ENCODE data around the gene DFFB.
"Not testable (repeated sequence)": the region's sequence is repeated elsewhere in the genome, so short reads cannot be mapped to it uniquely, and the experiment has no call there.

The DFFB gene
- total RNA-seq = 14.2 to 21.3 reads per million in 2 experiments

GRCh38 chr1:3856923-3857790 lies at the start of gene DFFB, which contains the start of gene CEP104:
Gene DFFB, plus strand, starts transcription at chr1:3857476. Its CDS starts 128 bp downstream, at chr1:3857604.
Gene CEP104, minus strand, starts transcription at chr1:3857211. Its CDS starts 4,804 bp downstream, at chr1:3852407.
- peak; percentile 96 for DNase-seq (ENCODE audit: low read depth)

- no peak for DNase-seq (ENCODE audit: low read depth)
These were observed 49.5 kb upstream of the DFFB start for GRCh38 chr1:3807769-3808168.

GRCh38 chr1:3809680-3810079 lies 47.6 kb upstream of the DFFB start:
- DNase-seq (ENCODE audit: low read depth) = no peak

GRCh38 chr1:3810149-3810761 lies 47.0 kb upstream of the DFFB start:
- not testable (repeated sequence) for DNase-seq (ENCODE audit: low read depth)

- DNase-seq (ENCODE audit: low read depth) = no peak
These were observed 45.7 kb upstream of the DFFB start for GRCh38 chr1:3811595-3811911.

GRCh38 chr1:3814065-3814464 lies 43.2 kb upstream of the DFFB start:
- DNase-seq (ENCODE audit: low read depth) = no peak

- DNase-seq (ENCODE audit: low read depth) = no peak
These were observed 42.3 kb upstream of the DFFB start for GRCh38 chr1:3814771-3815561.

GRCh38 chr1:3816331-3817137 lies 40.7 kb upstream of the DFFB start:
- DNase-seq (ENCODE audit: low read depth) = no peak

GRCh38 chr1:3817138-3817740 lies 40.0 kb upstream of the DFFB start:
- no peak for DNase-seq (ENCODE audit: low read depth)

- no peak for DNase-seq (ENCODE audit: low read depth)
These were observed 39.3 kb upstream of the DFFB start for GRCh38 chr1:3817821-3818597.

- DNase-seq (ENCODE audit: low read depth) = no peak
These were observed 37.5 kb upstream of the DFFB start for GRCh38 chr1:3819771-3820200.

- no peak for DNase-seq (ENCODE audit: low read depth)
These were observed 37.0 kb upstream of the DFFB start for GRCh38 chr1:3820316-3820715.

GRCh38 chr1:3821004-3821403 lies 36.3 kb upstream of the DFFB start:
- no peak for DNase-seq (ENCODE audit: low read depth)

GRCh38 chr1:3821447-3821846 lies 35.8 kb upstream of the DFFB start:
- no peak for DNase-seq (ENCODE audit: low read depth)

GRCh38 chr1:3821908-3822307 lies 35.4 kb upstream of the DFFB start:
- no peak for DNase-seq (ENCODE audit: low read depth)

- DNase-seq (ENCODE audit: low read depth) = no peak
These were observed 34.9 kb upstream of the DFFB start for GRCh38 chr1:3822421-3822820.

GRCh38 chr1:3824650-3825049 lies 32.6 kb upstream of the DFFB start:
- DNase-seq (ENCODE audit: low read depth) = no peak

- no peak for DNase-seq (ENCODE audit: low read depth)
These were observed 31.9 kb upstream of the DFFB start for GRCh38 chr1:3825356-3825755.

GRCh38 chr1:3827813-3828307 lies 29.4 kb upstream of the DFFB start:
- DNase-seq (ENCODE audit: low read depth) = no peak

- DNase-seq (ENCODE audit: low read depth) = no peak
These were observed 28.9 kb upstream of the DFFB start for GRCh38 chr1:3828391-3828790.

Measured in T follicular helper cell (primary cell).